MM.1S (cell line): ENCODE measurements around the gene CCL27.

Source experiments
- EZH2 ChIP-seq: fragments of 300-600 bp; sonication (generic); optimal IDR thresholded peaks from 2 replicates; pipeline ENCODE3; 2017; ENCODE audit warnings: low read depth, mild to moderate bottlenecking, antibody characterized with exemption, low read length, mixed read lengths
- EZH2phosphoT487 ChIP-seq: fragments of 300-600 bp; sonication (generic); IDR thresholded peaks from 2 replicates; pipeline ENCODE4 v1.6.1; 2018; ENCODE audit warnings: antibody characterized with exemption, low read length
- TF ChIP-seq, protein P1 (sequence below): fragments of 300-600 bp; sonication (generic); IDR thresholded peaks from 2 replicates; pipeline ENCODE4 v1.5.1; 2016; ENCODE audit warnings: antibody characterized with exemption, low read length, mixed read lengths

DNA sequence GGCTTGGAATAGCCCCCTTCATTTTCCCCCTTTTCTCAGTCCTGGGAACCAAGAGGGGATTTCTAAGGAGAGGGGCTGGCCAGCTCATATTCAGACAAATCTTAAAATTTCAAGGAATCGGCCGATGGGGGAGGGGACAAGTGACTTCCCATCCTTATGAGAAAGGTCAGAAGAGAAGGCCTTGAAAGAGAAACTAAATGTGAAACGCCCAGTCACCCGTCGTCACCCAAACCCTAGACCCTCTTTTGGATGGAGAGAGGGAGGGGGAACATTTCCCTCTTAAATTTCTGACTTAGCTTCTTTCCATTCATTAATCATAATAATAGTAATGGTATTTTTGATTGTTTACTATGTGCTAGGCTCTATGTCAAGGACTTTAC, 29.5 kb upstream of the CCL27 start:
- TF ChIP-seq, protein P1, sequence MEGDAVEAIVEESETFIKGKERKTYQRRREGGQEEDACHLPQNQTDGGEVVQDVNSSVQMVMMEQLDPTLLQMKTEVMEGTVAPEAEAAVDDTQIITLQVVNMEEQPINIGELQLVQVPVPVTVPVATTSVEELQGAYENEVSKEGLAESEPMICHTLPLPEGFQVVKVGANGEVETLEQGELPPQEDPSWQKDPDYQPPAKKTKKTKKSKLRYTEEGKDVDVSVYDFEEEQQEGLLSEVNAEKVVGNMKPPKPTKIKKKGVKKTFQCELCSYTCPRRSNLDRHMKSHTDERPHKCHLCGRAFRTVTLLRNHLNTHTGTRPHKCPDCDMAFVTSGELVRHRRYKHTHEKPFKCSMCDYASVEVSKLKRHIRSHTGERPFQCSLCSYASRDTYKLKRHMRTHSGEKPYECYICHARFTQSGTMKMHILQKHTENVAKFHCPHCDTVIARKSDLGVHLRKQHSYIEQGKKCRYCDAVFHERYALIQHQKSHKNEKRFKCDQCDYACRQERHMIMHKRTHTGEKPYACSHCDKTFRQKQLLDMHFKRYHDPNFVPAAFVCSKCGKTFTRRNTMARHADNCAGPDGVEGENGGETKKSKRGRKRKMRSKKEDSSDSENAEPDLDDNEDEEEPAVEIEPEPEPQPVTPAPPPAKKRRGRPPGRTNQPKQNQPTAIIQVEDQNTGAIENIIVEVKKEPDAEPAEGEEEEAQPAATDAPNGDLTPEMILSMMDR, result no peak
- TF ChIP-seq EZH2 (no peak), EZH2phosphoT487 (no peak)
